CD14-positive monocyte (primary cell): ENCODE results near the gene RSPO1. TPM values are rescaled to one million over a fixed set of nuclear protein-coding genes. Genes with fewer than 3 reads are reported as not detected.
"Not testable (repeated sequence)": the region's sequence is repeated elsewhere in the genome, so short reads cannot be mapped to it uniquely, and the experiment has no call there.

Experiments
- DNase-seq, 3 donors: peaks; one replicate each; pipeline ENCODE4 v3.0.0-alpha.2; 2011 to 2022
- H2AFZ ChIP-seq: 2 replicates; pipeline ENCODE4 v1.6.0; 2012; ENCODE audit warnings: mild to moderate bottlenecking, low read depth, low read length, inconsistent platforms; ENCODE audit not compliant: insufficient read depth, poor library complexity, severe bottlenecking
- H3K27ac ChIP-seq, 2 donors: 1 replicate in 1 of 2; 2 replicates in 1 of 2; pipeline ENCODE4 v1.5.1; 2012 to 2013; ENCODE audit warnings: low read length in 2 of 2, control low read depth in 1 of 2, inconsistent platforms in 1 of 2, low read depth in 1 of 2, mild to moderate bottlenecking in 1 of 2
- H3K27me3 ChIP-seq, 2 donors: one replicate each; pipeline versions ENCODE4 v1.6.0 to v1.6.1; 2011 to 2013; ENCODE audit warnings: low read length in 2 of 2; ENCODE audit not compliant: control insufficient read depth in 2 of 2, insufficient read depth in 2 of 2
- H3K36me3 ChIP-seq, 2 donors: replicated peaks in 1 of 2; 1 replicate in 1 of 2; 2 replicates in 1 of 2; pipeline versions ENCODE4 v1.5.1 to v1.6.1; 2012 to 2013; ENCODE audit warnings: low read length in 2 of 2, control low read depth in 1 of 2, inconsistent platforms in 1 of 2, mild to moderate bottlenecking in 1 of 2; ENCODE audit not compliant: insufficient read depth in 2 of 2, control insufficient read depth in 1 of 2
- H3K4me1 ChIP-seq, 2 donors: 1 replicate in 1 of 2; 2 replicates in 1 of 2; pipeline versions ENCODE4 v1.5.1 to v1.6.1; 2012 to 2013; ENCODE audit warnings: low read length in 2 of 2, control low read depth in 1 of 2, inconsistent platforms in 1 of 2, mild to moderate bottlenecking in 1 of 2, moderate library complexity in 1 of 2; ENCODE audit not compliant: insufficient read depth in 2 of 2, control insufficient read depth in 1 of 2
- H3K4me2 ChIP-seq: replicated peaks from 2 replicates; pipeline ENCODE3; 2012; ENCODE audit warnings: low read length, moderate library complexity, mild to moderate bottlenecking; ENCODE audit not compliant: poor library complexity, severe bottlenecking; ENCODE audit errors: extremely low read depth
- H3K4me3 ChIP-seq, 3 experiments: fragments of 200-600 bp in 1 of 3; sonication (generic) in 1 of 3; replicated peaks in 1 of 3; 1 replicate in 2 of 3; 2 replicates in 1 of 3; pipeline ENCODE4 v1.5.1; 2011 to 2013; ENCODE audit warnings: low read length in 3 of 3, mild to moderate bottlenecking in 3 of 3, control low read depth in 2 of 3, low read depth in 2 of 3, inconsistent platforms in 1 of 3, moderate library complexity in 1 of 3
- H3K79me2 ChIP-seq: 2 replicates; pipeline ENCODE4 v1.6.0; 2012; ENCODE audit warnings: mild to moderate bottlenecking, control low read depth, inconsistent platforms, low read length, moderate library complexity; ENCODE audit not compliant: insufficient read depth
- H3K9ac ChIP-seq: 2 replicates; pipeline ENCODE4 v1.6.0; 2017; ENCODE audit warnings: low read length, mild to moderate bottlenecking; ENCODE audit not compliant: insufficient read depth, poor library complexity, severe bottlenecking
- H3K9me3 ChIP-seq, 2 donors: replicated peaks in 1 of 2; 1 replicate in 1 of 2; 2 replicates in 1 of 2; pipeline versions ENCODE4 v1.5.1 to v1.6.1; 2012 to 2013; ENCODE audit warnings: low read length in 2 of 2, control low read depth in 1 of 2; ENCODE audit not compliant: control insufficient read depth in 1 of 2, insufficient read depth in 1 of 2
- H4K20me1 ChIP-seq: 2 replicates; pipeline ENCODE4 v1.6.0; 2012; ENCODE audit warnings: mild to moderate bottlenecking, low read length, control low read depth, moderate library complexity; ENCODE audit not compliant: insufficient read depth
- H3K27ac Mint-ChIP-seq, 7 donors: one replicate each; pipeline ENCODE4 v1.8.0; 2020; ENCODE audit warnings: mild to moderate bottlenecking in 7 of 7, mixed read lengths in 7 of 7, moderate library complexity in 6 of 7, inconsistent platforms in 2 of 7
- H3K27me3 Mint-ChIP-seq, 3 donors: one replicate each; pipeline ENCODE4 v1.8.0; 2021 to 2022; ENCODE audit warnings: low read depth in 3 of 3, mild to moderate bottlenecking in 3 of 3, mixed read lengths in 3 of 3, moderate library complexity in 3 of 3, inconsistent platforms in 1 of 3
- H3K36me3 Mint-ChIP-seq, 2 donors: one replicate each; pipeline ENCODE4 v1.8.0; 2020; ENCODE audit warnings: mixed read lengths in 2 of 2, inconsistent platforms in 1 of 2, mild to moderate bottlenecking in 1 of 2
- H3K4me1 Mint-ChIP-seq: one replicate; pipeline ENCODE4 v1.8.0; 2020; ENCODE audit warnings: mild to moderate bottlenecking, mixed read lengths
- H3K4me3 Mint-ChIP-seq, 2 donors: one replicate each; pipeline ENCODE4 v1.8.0; 2020; ENCODE audit warnings: mild to moderate bottlenecking in 2 of 2, mixed read lengths in 2 of 2, moderate library complexity in 1 of 2
- H3K9me3 Mint-ChIP-seq, 7 donors: one replicate each; pipeline ENCODE4 v1.8.0; 2020 to 2022; ENCODE audit warnings: mixed read lengths in 7 of 7, mild to moderate bottlenecking in 6 of 7, moderate library complexity in 6 of 7, inconsistent platforms in 2 of 7
- CTCF ChIP-seq: fragments of 200-600 bp; IDR thresholded peaks from one replicate; pipeline ENCODE4 v1.8.0; 2022; ENCODE audit warnings: antibody characterized with exemption, mild to moderate bottlenecking
- WGBS: methylation state at CpG from one replicate; pipeline ENCODE4 v1.1.5; 2013; ENCODE audit warnings: missing lambda C conversion rate; ENCODE audit not compliant: insufficient coverage; 5-methylcytosine and 5-hydroxymethylcytosine counted together
- intact Hi-C, 2 donors: fragments of 100-400 bp; cut with micrococcal nuclease; formaldehyde crosslinking; loops; one replicate each; pipeline versions ENCODE4 v1.15.0 to v1.15.1; 2023
- polyA minus RNA-seq: library from RNA; depleted of rRNA, polyadenylated mRNA; stranded (reverse); fragments of >200 nt; gene quantifications from 2 replicates; pipeline ENCODE4 v1.2.3, GENCODE V29; 2012
- polyA plus RNA-seq, 3 donors: library from polyadenylated mRNA; depleted of rRNA in 1 of 3; unstranded in 2 of 3; stranded (reverse) in 1 of 3; fragments of 300-500 nt in 2 of 3; fragments of >200 nt in 1 of 3; fragmentation: Illumina TruSeq in 2 of 3; gene quantifications; 1 replicate in 2 of 3; 2 replicates in 1 of 3; pipeline ENCODE4 v1.2.3, GENCODE V29; 2012 to 2021
- total RNA-seq, 12 experiments: library from RNA in 1 of 12; stranded (reverse) in 1 of 12; fragments of 120-200 nt in 1 of 12; gene quantifications; one replicate each; pipeline ENCODE4 v1.2.4 and lab custom pipeline; 2013 to 2026; ENCODE audit warnings: mixed read lengths in 6 of 12, inconsistent platforms in 1 of 12

The RSPO1 gene, protein sequence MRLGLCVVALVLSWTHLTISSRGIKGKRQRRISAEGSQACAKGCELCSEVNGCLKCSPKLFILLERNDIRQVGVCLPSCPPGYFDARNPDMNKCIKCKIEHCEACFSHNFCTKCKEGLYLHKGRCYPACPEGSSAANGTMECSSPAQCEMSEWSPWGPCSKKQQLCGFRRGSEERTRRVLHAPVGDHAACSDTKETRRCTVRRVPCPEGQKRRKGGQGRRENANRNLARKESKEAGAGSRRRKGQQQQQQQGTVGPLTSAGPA
- not detected for total RNA-seq (2013)
- polyA plus RNA-seq (not detected), polyA minus RNA-seq (0.28 TPM in 1 of 2 replicates, not detected in the other), total RNA-seq (lab: John Stamatoyannopoulos, UW) (0 to 0.90 (median 0) reads per million in 11 experiments)

DNA sequence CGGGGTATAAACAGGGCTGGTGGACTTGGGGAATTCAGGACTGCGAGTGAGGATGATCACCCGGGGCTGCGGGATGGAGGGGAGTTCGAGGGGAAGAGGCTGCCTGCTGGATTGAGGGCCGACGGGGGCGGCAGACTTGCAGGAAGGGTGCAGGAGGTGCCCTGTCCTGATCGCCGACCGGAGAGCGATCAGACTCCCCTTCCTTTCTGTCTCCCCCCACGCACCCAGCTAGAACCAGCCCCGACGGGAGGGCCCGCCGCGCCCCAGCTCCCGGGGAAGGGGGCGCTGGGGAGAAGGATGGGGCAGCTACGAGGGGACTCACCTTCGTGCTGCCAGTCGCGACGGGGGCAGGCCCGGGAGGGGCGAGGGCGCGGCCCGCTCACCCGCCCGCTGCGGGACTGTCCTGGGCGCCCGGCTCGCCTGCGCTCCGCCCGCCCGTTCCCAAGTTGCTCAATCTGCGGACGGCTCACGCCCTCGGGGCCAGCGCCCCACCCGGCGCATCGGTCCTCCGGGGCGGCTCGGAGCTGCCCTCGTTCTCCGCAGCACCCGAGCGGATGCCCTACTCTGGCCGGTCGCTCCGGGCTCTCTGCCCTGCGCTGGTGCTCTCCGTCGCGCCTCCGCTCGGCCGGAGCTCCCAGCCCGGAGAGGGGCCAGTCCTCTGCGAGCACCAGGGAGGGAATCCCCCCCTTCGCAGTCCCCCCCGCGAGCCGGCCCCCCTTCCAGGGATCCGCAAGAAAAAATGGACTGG, at the start of gene RSPO1:
RSPO1 (minus strand) TSS at position 649 of the 748 bp plus-strand sequence. CDS start 5,231 bp downstream, outside the sequence.
- WGBS, result 2% methylated on average over 52 of the region's 72 CpGs
- H3K4me2 ChIP-seq, result peak within 1 kb of the TSS; percentile 56
- TF ChIP-seq CTCF, result no peak
- no peaks in the 10 kb centered on the region for H3K79me2 ChIP-seq
- intact Hi-C loops, result no loop called here
- no peak for DNase-seq
- peaks cover 6% of the 10 kb centered on the region for H3K4me1 Mint-ChIP-seq
- H4K20me1 ChIP-seq, result no peaks in the 10 kb centered on the region
- H3K27me3 Mint-ChIP-seq, result peaks cover 78 to 83% (median 80%) of the 10 kb centered on the region in 3 donors
- no peak within 1 kb of the TSS for H3K27ac ChIP-seq
- H3K4me3 ChIP-seq, result peak within 1 kb of the TSS in 1 of 3 experiments; percentile 50
- peak within 1 kb of the TSS in 1 of 2 donors; percentile 84 for H3K4me3 Mint-ChIP-seq
- no peak within 1 kb of the TSS for H3K27ac Mint-ChIP-seq
- H3K9me3 Mint-ChIP-seq, result peaks cover 0 to 12% (median 9%) of the 10 kb centered on the region in 7 donors
- peaks cover 0 to 9% of the 10 kb centered on the region in 2 donors for H3K4me1 ChIP-seq
- H3K9ac ChIP-seq, result no peak within 1 kb of the TSS
- peaks cover 50 to 88% of the 10 kb centered on the region in 2 donors for H3K27me3 ChIP-seq
- no peaks in the 10 kb centered on the region for H3K36me3 ChIP-seq
- peak within 1 kb of the TSS; percentile 50 for H2AFZ ChIP-seq
- H3K9me3 ChIP-seq, result peaks cover 0 to 26% of the 10 kb centered on the region in 2 donors
- peaks cover 0 to 3% of the 10 kb centered on the region in 2 donors for H3K36me3 Mint-ChIP-seq

DNA sequence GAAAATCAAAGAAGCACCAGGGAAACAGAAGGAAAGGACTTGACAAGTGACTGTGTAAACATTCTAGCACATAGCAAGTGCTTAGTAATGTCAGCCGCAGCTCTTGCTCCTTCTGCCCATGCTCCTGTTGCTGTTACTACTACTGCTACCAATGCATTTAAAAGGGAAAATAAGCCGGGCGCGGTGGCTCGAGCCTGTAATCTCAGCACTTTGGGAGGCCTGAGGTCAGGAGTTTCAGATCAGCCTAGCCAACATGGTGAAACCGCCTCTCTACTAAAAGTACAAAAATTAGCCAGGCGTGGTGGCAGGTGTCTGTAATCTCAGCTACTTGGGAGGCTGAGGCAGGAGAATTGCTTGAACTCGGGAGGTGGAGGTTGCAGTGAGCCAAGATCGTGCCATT, 49.5 kb upstream of the RSPO1 start:
- H3K27ac Mint-ChIP-seq, H3K4me1 ChIP-seq: not testable (repeated sequence)
- intact Hi-C loops, result loop anchor here (5.0 to 10.0 kb wide), 2 partner anchors 227 to 229 kb away; no protein-coding TSS in a partner anchor

More for the DNA sequence above, 49.5 kb upstream of the RSPO1 start:
- not testable (repeated sequence) for H2AFZ ChIP-seq, H3K79me2 ChIP-seq, H3K4me1 Mint-ChIP-seq, H3K9me3 ChIP-seq, H3K9ac ChIP-seq, H3K9me3 Mint-ChIP-seq, H3K4me3 ChIP-seq, H3K27me3 ChIP-seq, DNase-seq, H3K27ac ChIP-seq, H3K4me3 Mint-ChIP-seq, H3K4me2 ChIP-seq, H4K20me1 ChIP-seq, H3K27me3 Mint-ChIP-seq
- H3K36me3 Mint-ChIP-seq, result peaks cover 51 to 56% of the 10 kb centered on the region in 2 donors
- no CpG with 5 or more reads among the region's 9 CpGs for WGBS
- peaks cover 30 to 50% of the 10 kb centered on the region in 2 donors for H3K36me3 ChIP-seq
